ENCODE data around the gene B4GALT7.
"Not testable (repeated sequence)": the region's sequence is repeated elsewhere in the genome, so short reads cannot be mapped to it uniquely, and the experiment has no call there.

Gene B4GALT7

GRCh38 chr5:177599731-177600507, at the start of gene B4GALT7:
Gene B4GALT7 (plus strand): TSS chr5:177600132. CDS start chr5:177600211, 79 bp downstream.
- DNase-seq (ENCODE audit: extremely low read depth in 1 of 2, low read depth in 1 of 2): peak; percentile 66 to 78

GRCh38 chr5:177552839-177553455, 47.0 kb upstream of the B4GALT7 start:
- no peak for DNase-seq (ENCODE audit: extremely low read depth in 1 of 2, low read depth in 1 of 2)

- peak in 1 of 2 donors; percentile 18 for DNase-seq (ENCODE audit: extremely low read depth in 1 of 2, low read depth in 1 of 2)
These were observed 46.1 kb upstream of the B4GALT7 start for GRCh38 chr5:177553671-177554429.

- DNase-seq (ENCODE audit: extremely low read depth in 1 of 2, low read depth in 1 of 2): peak; percentile 94 to 95
These were observed 45.3 kb upstream of the B4GALT7 start, which contains the start of gene FAM193B for GRCh38 chr5:177554474-177555111. Gene FAM193B (minus strand): TSS chr5:177554563. CDS start chr5:177554458, 105 bp downstream.

GRCh38 chr5:177555228-177555627, 44.7 kb upstream of the B4GALT7 start:
- no peak for DNase-seq (ENCODE audit: extremely low read depth in 1 of 2, low read depth in 1 of 2)

- no peak for DNase-seq (ENCODE audit: extremely low read depth in 1 of 2, low read depth in 1 of 2)
These were observed 44.3 kb upstream of the B4GALT7 start for GRCh38 chr5:177555665-177556064.

- no peak for DNase-seq (ENCODE audit: extremely low read depth in 1 of 2, low read depth in 1 of 2)
These were observed 42.8 kb upstream of the B4GALT7 start for GRCh38 chr5:177557041-177557647.

- no peak for DNase-seq (ENCODE audit: extremely low read depth in 1 of 2, low read depth in 1 of 2)
These were observed 42.1 kb upstream of the B4GALT7 start for GRCh38 chr5:177557796-177558195.

GRCh38 chr5:177559446-177559941, 40.4 kb upstream of the B4GALT7 start:
- DNase-seq (ENCODE audit: extremely low read depth in 1 of 2, low read depth in 1 of 2): not testable (repeated sequence)

GRCh38 chr5:177565046-177565445, 34.9 kb upstream of the B4GALT7 start:
- DNase-seq (ENCODE audit: extremely low read depth in 1 of 2, low read depth in 1 of 2): no peak

GRCh38 chr5:177568326-177568725, 31.6 kb upstream of the B4GALT7 start:
- DNase-seq (ENCODE audit: extremely low read depth in 1 of 2, low read depth in 1 of 2): no peak

GRCh38 chr5:177569894-177570293, 30.0 kb upstream of the B4GALT7 start:
- no peak for DNase-seq (ENCODE audit: extremely low read depth in 1 of 2, low read depth in 1 of 2)

- DNase-seq (ENCODE audit: extremely low read depth in 1 of 2, low read depth in 1 of 2): no peak
These were observed 24.4 kb upstream of the B4GALT7 start for GRCh38 chr5:177575488-177575887.

GRCh38 chr5:177576169-177576568, 23.8 kb upstream of the B4GALT7 start:
- DNase-seq (ENCODE audit: extremely low read depth in 1 of 2, low read depth in 1 of 2): no peak

- no peak for DNase-seq (ENCODE audit: extremely low read depth in 1 of 2, low read depth in 1 of 2)
These were observed 21.6 kb upstream of the B4GALT7 start for GRCh38 chr5:177578316-177578715.

GRCh38 chr5:177588413-177588909, 11.5 kb upstream of the B4GALT7 start:
- no peak for DNase-seq (ENCODE audit: extremely low read depth in 1 of 2, low read depth in 1 of 2)

- no peak for DNase-seq (ENCODE audit: extremely low read depth in 1 of 2, low read depth in 1 of 2)
These were observed 9.5 kb upstream of the B4GALT7 start for GRCh38 chr5:177590406-177590805.

- DNase-seq (ENCODE audit: extremely low read depth in 1 of 2, low read depth in 1 of 2): no peak
These were observed 8.3 kb upstream of the B4GALT7 start for GRCh38 chr5:177591690-177592009.

- peak; percentile 73 to 85 for DNase-seq (ENCODE audit: extremely low read depth in 1 of 2, low read depth in 1 of 2)
These were observed 7.7 kb upstream of the B4GALT7 start, which contains the start of gene TMED9 for GRCh38 chr5:177592010-177592834. Gene TMED9 (plus strand): TSS chr5:177592203. CDS start chr5:177592215, 12 bp downstream.
